Activated CD4-positive, alpha-beta T cell treated with anti-CD3 and anti-CD28 coated beads for 36 hours (primary cell): ENCODE results near the gene ST8SIA6. TPM values are rescaled to one million over a fixed set of nuclear protein-coding genes. Genes with fewer than 3 reads are reported as not detected.

Experiments used
- ATAC-seq: fragments of 200-7000 bp; cut with Tn5 transposase; one replicate; pipeline ENCODE4 v1.10.0; 2021; ENCODE audit warnings: mild to moderate bottlenecking, moderate library complexity
- CTCF ChIA-PET: fragments of 350-600 bp; sonication (Branson Sonifier 250); formaldehyde crosslinking; loops from one replicate; lab custom pipeline; 2021; ENCODE audit warnings: antibody characterized with exemption; lab: Charles Lee
- POLR2A ChIA-PET: fragments of 350-600 bp; sonication (Branson Sonifier 250); formaldehyde crosslinking; loops from one replicate; lab custom pipeline; 2021; ENCODE audit warnings: antibody characterized with exemption, inconsistent platforms; lab: Charles Lee
- DNase-seq: peaks from one replicate; pipeline ENCODE4 v3.0.0-alpha.2; 2020
- H3K27ac Mint-ChIP-seq: one replicate; pipeline ENCODE4 v1.8.0; 2021; ENCODE audit warnings: mixed read lengths
- H3K27me3 Mint-ChIP-seq: one replicate; pipeline ENCODE4 v1.8.0; 2021; ENCODE audit warnings: mixed read lengths
- H3K36me3 Mint-ChIP-seq: one replicate; pipeline ENCODE4 v1.8.0; 2021; ENCODE audit warnings: low read depth, mixed read lengths
- H3K4me1 Mint-ChIP-seq: one replicate; pipeline ENCODE4 v1.8.0; 2021; ENCODE audit warnings: mixed read lengths
- H3K4me3 Mint-ChIP-seq: one replicate; pipeline ENCODE4 v1.8.0; 2021; ENCODE audit warnings: mild to moderate bottlenecking, moderate library complexity, mixed read lengths
- H3K9me3 Mint-ChIP-seq: one replicate; pipeline ENCODE4 v1.8.0; 2021; ENCODE audit warnings: low read depth, mixed read lengths
- intact Hi-C, 2 experiments: fragments of 100-400 bp; cut with DNase I in 1 of 2; cut with micrococcal nuclease in 1 of 2; formaldehyde crosslinking; loops; one replicate each; pipeline versions ENCODE4 v1.14.2 to v1.15.1; 2022 to 2024; cut with DNase I, micrococcal nuclease
- total RNA-seq, 2 experiments: library from RNA; stranded (reverse); gene quantifications; one replicate each; pipeline ENCODE4 v1.2.3, GENCODE V29; 2021

ST8SIA6 gene
- total RNA-seq, 2 experiments from 2014 or later, result not detected

- no peak for ATAC-seq
- H3K9me3 Mint-ChIP-seq, result no peaks in the 10 kb centered on the region
- CTCF ChIA-PET, result interaction anchor here (1.2 kb wide), 1 partner anchor 8 kb away, joined by 4 read pairs; no protein-coding TSS in a partner anchor
These were observed 70.4 kb downstream of the ST8SIA6 start for GRCh38 chr10:17383801-17384555.

GRCh38 chr10:17381502-17382142 lies 72.8 kb downstream of the ST8SIA6 start:
- POLR2A ChIA-PET, result no interaction called here

More at GRCh38 chr10:17383801-17384555, 70.4 kb downstream of the ST8SIA6 start:
- Mint-ChIP-seq H3K4me1 (no peaks in the 10 kb centered on the region), H3K27me3 (no peaks in the 10 kb centered on the region), H3K27ac (no peak overlapping the region), H3K4me3 (no peak overlapping the region), H3K36me3 (no peaks in the 10 kb centered on the region)
- POLR2A ChIA-PET, result interaction anchor here (0.6 kb wide), 1 partner anchor 28 kb away, joined by 3 read pairs; no protein-coding TSS in a partner anchor
- intact Hi-C loops, result no loop called here
- no peak for DNase-seq

GRCh38 chr10:17380888-17381287 lies 73.5 kb downstream of the ST8SIA6 start:
- H3K4me3 Mint-ChIP-seq, result no peak overlapping the region
- H3K27me3 Mint-ChIP-seq, result peaks cover 8% of the 10 kb centered on the region
- no peaks in the 10 kb centered on the region for H3K4me1 Mint-ChIP-seq
- no peak overlapping the region for H3K27ac Mint-ChIP-seq
- ChIA-PET POLR2A (no interaction called here), CTCF (interaction anchor here (1.0 kb wide), 1 partner anchor 36 kb away, joined by 5 read pairs; no protein-coding TSS in a partner anchor)
- intact Hi-C loops, result no loop called here
- H3K36me3 Mint-ChIP-seq, result no peaks in the 10 kb centered on the region
- H3K9me3 Mint-ChIP-seq, result no peaks in the 10 kb centered on the region
- ATAC-seq (no peak), DNase-seq (no peak)

More at GRCh38 chr10:17381502-17382142, 72.8 kb downstream of the ST8SIA6 start:
- Mint-ChIP-seq H3K4me1 (no peaks in the 10 kb centered on the region), H3K27me3 (peaks cover 5% of the 10 kb centered on the region), H3K4me3 (no peak overlapping the region), H3K27ac (no peak overlapping the region), H3K9me3 (no peaks in the 10 kb centered on the region), H3K36me3 (no peaks in the 10 kb centered on the region)
- no peak for DNase-seq
- CTCF ChIA-PET, result no interaction called here
- intact Hi-C loops, result no loop called here
- ATAC-seq, result no peak

- no peaks in the 10 kb centered on the region for H3K4me1 Mint-ChIP-seq
- DNase-seq (no peak), ATAC-seq (no peak)
- H3K36me3 Mint-ChIP-seq, result no peaks in the 10 kb centered on the region
- ChIA-PET POLR2A (no interaction called here), CTCF (interaction anchor here (0.9 to 1.2 kb wide), 3 partner anchors 13 to 37 kb away, joined by 3 to 5 read pairs (median 3); no protein-coding TSS in a partner anchor)
- H3K27me3 Mint-ChIP-seq, result peaks cover 8% of the 10 kb centered on the region
- no peaks in the 10 kb centered on the region for H3K9me3 Mint-ChIP-seq
- no peak overlapping the region for H3K27ac Mint-ChIP-seq
- H3K4me3 Mint-ChIP-seq, result no peak overlapping the region
- intact Hi-C loops, result no loop called here
These were observed 74.4 kb downstream of the ST8SIA6 start for GRCh38 chr10:17380016-17380415.

GRCh38 chr10:17379151-17379690 lies 75.2 kb downstream of the ST8SIA6 start:
- intact Hi-C loops, result loop anchor here in 1 of 2 experiments (5.0 kb wide), 1 partner anchor 87 kb away; no protein-coding TSS in a partner anchor
- no peaks in the 10 kb centered on the region for H3K9me3 Mint-ChIP-seq
- no peaks in the 10 kb centered on the region for H3K4me1 Mint-ChIP-seq

GRCh38 chr10:17375936-17376584 lies 78.3 kb downstream of the ST8SIA6 start:
- Mint-ChIP-seq H3K4me3 (no peak overlapping the region), H3K27me3 (peaks cover 9% of the 10 kb centered on the region), H3K36me3 (no peaks in the 10 kb centered on the region), H3K4me1 (no peaks in the 10 kb centered on the region), H3K9me3 (no peaks in the 10 kb centered on the region), H3K27ac (no peak overlapping the region)
- intact Hi-C loops, result loop anchor here in 1 of 2 experiments (5.0 kb wide), 1 partner anchor 84 kb away; no protein-coding TSS in a partner anchor
- no peak for ATAC-seq
- ChIA-PET CTCF (interaction anchor here (0.6 to 5.1 kb wide), 14 partner anchors 9 to 1537 kb away, joined by 3 to 30 read pairs (median 3); no protein-coding TSS in a partner anchor), POLR2A (no interaction called here)
- DNase-seq, result peak; percentile 68

More at GRCh38 chr10:17379151-17379690, 75.2 kb downstream of the ST8SIA6 start:
- Mint-ChIP-seq H3K4me3 (no peak overlapping the region), H3K36me3 (no peaks in the 10 kb centered on the region), H3K27ac (no peak overlapping the region), H3K27me3 (peaks cover 8% of the 10 kb centered on the region)
- POLR2A ChIA-PET, result no interaction called here
- CTCF ChIA-PET, result interaction anchor here (0.9 to 5.1 kb wide), 3 partner anchors 14 to 30 kb away, joined by 3 to 30 read pairs (median 3); no protein-coding TSS in a partner anchor
- ATAC-seq (no peak), DNase-seq (no peak)

GRCh38 chr10:17368708-17369272 lies 85.6 kb downstream of the ST8SIA6 start:
- CTCF ChIA-PET, result no interaction called here
- Mint-ChIP-seq H3K27me3 (peaks cover 4% of the 10 kb centered on the region), H3K9me3 (peaks cover 4% of the 10 kb centered on the region), H3K4me3 (no peak overlapping the region), H3K27ac (no peak overlapping the region), H3K36me3 (no peaks in the 10 kb centered on the region), H3K4me1 (peaks cover 3% of the 10 kb centered on the region)
- DNase-seq (peak; percentile 8), ATAC-seq (peak; percentile 93)
- intact Hi-C loops, result no loop called here
- POLR2A ChIA-PET, result no interaction called here

GRCh38 chr10:17366705-17367104 lies 87.7 kb downstream of the ST8SIA6 start:
- no peaks in the 10 kb centered on the region for H3K36me3 Mint-ChIP-seq
- peaks cover 4% of the 10 kb centered on the region for H3K9me3 Mint-ChIP-seq
- H3K27me3 Mint-ChIP-seq, result peaks cover 4% of the 10 kb centered on the region
- ChIA-PET POLR2A (no interaction called here), CTCF (interaction anchor here (1.0 kb wide), 2 partner anchors 10 to 80 kb away, joined by 3 read pairs; no protein-coding TSS in a partner anchor)
- intact Hi-C loops, result no loop called here
- peaks cover 3% of the 10 kb centered on the region for H3K4me1 Mint-ChIP-seq
- no peak overlapping the region for H3K4me3 Mint-ChIP-seq
- H3K27ac Mint-ChIP-seq, result no peak overlapping the region
- ATAC-seq (no peak), DNase-seq (no peak)

GRCh38 chr10:17365402-17365801 lies 89.0 kb downstream of the ST8SIA6 start:
- Mint-ChIP-seq H3K4me3 (no peak overlapping the region), H3K36me3 (no peaks in the 10 kb centered on the region), H3K9me3 (peaks cover 4% of the 10 kb centered on the region), H3K27me3 (peaks cover 4% of the 10 kb centered on the region), H3K27ac (no peak overlapping the region), H3K4me1 (peaks cover 3% of the 10 kb centered on the region)
- DNase-seq (no peak), ATAC-seq (no peak)
- intact Hi-C loops, result no loop called here
- ChIA-PET CTCF (interaction anchor here (0.7 to 3.6 kb wide), 3 partner anchors 11 to 110 kb away, joined by 3 to 30 read pairs (median 5); no protein-coding TSS in a partner anchor), POLR2A (interaction anchor here (0.7 kb wide), 1 partner anchor 28 kb away, joined by 5 read pairs; no protein-coding TSS in a partner anchor)

- Mint-ChIP-seq H3K36me3 (no peaks in the 10 kb centered on the region), H3K4me3 (no peak overlapping the region), H3K4me1 (peaks cover 6% of the 10 kb centered on the region), H3K27ac (no peak overlapping the region), H3K9me3 (no peaks in the 10 kb centered on the region), H3K27me3 (peaks cover 9% of the 10 kb centered on the region)
- DNase-seq (no peak), ATAC-seq (no peak)
- CTCF ChIA-PET, result interaction anchor here (1.3 kb wide), 1 partner anchor 68 kb away, joined by 3 read pairs; no protein-coding TSS in a partner anchor
- intact Hi-C loops, result no loop called here
- POLR2A ChIA-PET, result no interaction called here
These were observed 95.9 kb downstream of the ST8SIA6 start for GRCh38 chr10:17358461-17358860.
